Caco-2 (cell line): ENCODE data around the gene RBM39. TPM values are rescaled to one million over a fixed set of nuclear protein-coding genes. Genes with fewer than 3 reads are reported as not detected.
A peak's percentile ranks its signal among the peaks of the same experiment; 100 is the strongest.
"Not testable (repeated sequence)": the region's sequence is repeated elsewhere in the genome, so short reads cannot be mapped to it uniquely, and the experiment has no call there.

Experiments
- BruUV-seq: library from RNA; stranded (reverse); fragments of 400-500 nt; replicated peaks from 2 replicates; lab custom pipeline; 2021; lab: Mats Ljungman, UMichigan
- CTCF ChIA-PET: fragments of 300-600 bp; sonication (Branson Sonifier 250); formaldehyde crosslinking; loops from one replicate; lab custom pipeline; 2022; ENCODE audit warnings: antibody characterized with exemption; lab: Charles Lee
- POLR2A ChIA-PET: fragments of 300-600 bp; sonication (Branson Sonifier 250); formaldehyde crosslinking; loops from one replicate; lab custom pipeline; 2022; ENCODE audit warnings: antibody characterized with exemption; lab: Charles Lee
- DNase-seq, 2 experiments: peaks; one replicate each; pipeline versions ENCODE4 v3.0.0 to v3.0.0-alpha.2; 2020 to 2022
- H3K27me3 ChIP-seq: replicated peaks from 2 replicates; pipeline ENCODE4 v1.6.0; 2011; ENCODE audit warnings: low read length; ENCODE audit not compliant: control insufficient read depth, insufficient read depth
- H3K36me3 ChIP-seq: 2 replicates; pipeline ENCODE4 v1.5.1; 2011; ENCODE audit warnings: low read length; ENCODE audit not compliant: control insufficient read depth, insufficient read depth
- H3K4me1 ChIP-seq: fragments of 250-450 bp; sonication (Bioruptor Pico); 2 replicates; pipeline ENCODE4 v1.5.1; 2020; ENCODE audit warnings: mild to moderate bottlenecking
- H3K4me3 ChIP-seq: 2 replicates; pipeline ENCODE4 v1.5.1; 2011; ENCODE audit warnings: low read depth, mild to moderate bottlenecking, control low read depth, low read length
- H3K9me3 ChIP-seq: fragments of 250-450 bp; sonication (Bioruptor Pico); 2 replicates; pipeline ENCODE4 v1.5.1; 2020; ENCODE audit warnings: mild to moderate bottlenecking, moderate library complexity
- H3K27ac Mint-ChIP-seq: one replicate; pipeline ENCODE4 v1.8.0; 2022; ENCODE audit warnings: mixed read lengths; ENCODE audit not compliant: unreplicated experiment
- H3K27me3 Mint-ChIP-seq: one replicate; pipeline ENCODE4 v1.8.0; 2022; ENCODE audit warnings: mixed read lengths; ENCODE audit not compliant: insufficient read depth, unreplicated experiment
- H3K36me3 Mint-ChIP-seq: one replicate; pipeline ENCODE4 v1.8.0; 2022; ENCODE audit warnings: mild to moderate bottlenecking, mixed read lengths; ENCODE audit not compliant: insufficient read depth, unreplicated experiment
- H3K4me1 Mint-ChIP-seq: one replicate; pipeline ENCODE4 v1.8.0; 2022; ENCODE audit warnings: low read depth, mixed read lengths; ENCODE audit not compliant: unreplicated experiment
- H3K4me3 Mint-ChIP-seq: one replicate; pipeline ENCODE4 v1.8.0; 2022; ENCODE audit warnings: mild to moderate bottlenecking, moderate library complexity, mixed read lengths; ENCODE audit not compliant: unreplicated experiment
- H3K9me3 Mint-ChIP-seq: one replicate; pipeline ENCODE4 v1.8.0; 2022; ENCODE audit warnings: mixed read lengths; ENCODE audit not compliant: unreplicated experiment
- CTCF ChIP-seq, 2 experiments: fragments of 200-600 bp in 1 of 2; IDR thresholded peaks; 1 replicate in 1 of 2; 2 replicates in 1 of 2; pipeline versions ENCODE4 v1.5.1 to v1.8.0; 2011 to 2022; ENCODE audit warnings: antibody characterized with exemption in 1 of 2, control low read depth in 1 of 2, inconsistent platforms in 1 of 2, low read depth in 1 of 2, low read length in 1 of 2, mild to moderate bottlenecking in 1 of 2, moderate library complexity in 1 of 2; ENCODE audit not compliant: insufficient read depth in 1 of 2, severe bottlenecking in 1 of 2, unreplicated experiment in 1 of 2
- intact Hi-C: fragments of 100-400 bp; cut with micrococcal nuclease; formaldehyde crosslinking; loops from one replicate; pipeline ENCODE4 v1.10.0; 2022; ENCODE audit not compliant: unreplicated experiment
- total RNA-seq: library from RNA; stranded (reverse); gene quantifications from 2 replicates; pipeline ENCODE4 v1.2.3, GENCODE V29; 2022

The RBM39 gene
- total RNA-seq, 1 experiment from 2014 or later: 750 TPM

GRCh38 chr20:35719717-35720116 is 22.3 kb downstream of the RBM39 start:
- no peaks in the 10 kb centered on the region for H3K27me3 Mint-ChIP-seq
- Histone ChIP-seq H3K9me3 (no peaks in the 10 kb centered on the region), H3K27me3 (no peaks in the 10 kb centered on the region), H3K4me1 (0 out of 2 replicates have a peak, but pooled peaks cover 3% of the 10 kb centered on the region), H3K4me3 (no peak overlapping the region), H3K36me3 (peaks cover 38% of the 10 kb centered on the region)
- no peak for TF ChIP-seq CTCF (IDR thresholded peaks at IDR 0.05; ENCODE audit: insufficient read depth in 1 of 2, low read depth in 1 of 2, low read length in 1 of 2, severe bottlenecking in 1 of 2, unreplicated experiment in 1 of 2)
- POLR2A ChIA-PET: interaction anchor here (4.3 kb wide), 1 partner anchor 23 kb away, joined by 25 read pairs; the partner anchor contains the start of gene RBM39
- H3K4me1 Mint-ChIP-seq: peaks cover 7% of the 10 kb centered on the region
- no peaks in the 10 kb centered on the region for H3K9me3 Mint-ChIP-seq
- BruUV-seq: no TSS peak
- peaks cover 100% of the 10 kb centered on the region for H3K36me3 Mint-ChIP-seq
- H3K27ac Mint-ChIP-seq: no peak overlapping the region
- H3K4me3 Mint-ChIP-seq: no peak overlapping the region
- no peak for DNase-seq
- CTCF ChIA-PET: interaction anchor here (1.1 kb wide), 1 partner anchor 12 kb away, joined by 3 read pairs; no protein-coding TSS in a partner anchor
- intact Hi-C loops: loop anchor here (5.0 kb wide), 1 partner anchor 163 kb away; no protein-coding TSS in a partner anchor

- Mint-ChIP-seq H3K4me1 (peaks cover 7% of the 10 kb centered on the region), H3K9me3 (no peaks in the 10 kb centered on the region), H3K27ac (no peak overlapping the region), H3K4me3 (no peak overlapping the region), H3K36me3 (peaks cover 100% of the 10 kb centered on the region), H3K27me3 (no peaks in the 10 kb centered on the region)
- Histone ChIP-seq H3K4me1 (0 out of 2 replicates have a peak, but pooled peaks cover 3% of the 10 kb centered on the region), H3K9me3 (no peaks in the 10 kb centered on the region), H3K36me3 (peaks cover 40% of the 10 kb centered on the region), H3K4me3 (no peak overlapping the region), H3K27me3 (no peaks in the 10 kb centered on the region)
- ChIA-PET CTCF (interaction anchor here (0.6 kb wide), 1 partner anchor 101 kb away, joined by 3 read pairs; no protein-coding TSS in a partner anchor), POLR2A (interaction anchor here (0.5 to 4.3 kb wide), 4 partner anchors 8 to 1678 kb away, joined by 5 to 25 read pairs (median 8); partner anchors contain the start of gene RBM39)
- BruUV-seq: no TSS peak
- no peak for DNase-seq
- intact Hi-C loops: loop anchor here (5.0 kb wide), 1 partner anchor 163 kb away; no protein-coding TSS in a partner anchor
- no peak for TF ChIP-seq CTCF (IDR thresholded peaks at IDR 0.05; ENCODE audit: insufficient read depth in 1 of 2, low read depth in 1 of 2, low read length in 1 of 2, severe bottlenecking in 1 of 2, unreplicated experiment in 1 of 2)
Measured at GRCh38 chr20:35718972-35719635, 23.0 kb downstream of the RBM39 start.

GRCh38 chr20:35718321-35718720 is 23.7 kb downstream of the RBM39 start:
- H3K27me3 Mint-ChIP-seq, BruUV-seq, H3K27me3 ChIP-seq, DNase-seq, H3K4me1 ChIP-seq, H3K9me3 ChIP-seq, H3K4me1 Mint-ChIP-seq, H3K4me3 Mint-ChIP-seq, H3K4me3 ChIP-seq, CTCF ChIA-PET, H3K9me3 Mint-ChIP-seq: not testable (repeated sequence)
- Mint-ChIP-seq H3K27ac (peak overlapping the region; percentile 65), H3K36me3 (peaks cover 100% of the 10 kb centered on the region)
- POLR2A ChIA-PET: interaction anchor here (0.5 to 4.3 kb wide), 4 partner anchors 9 to 91 kb away, joined by 4 to 25 read pairs (median 6); partner anchors contain the start of gene RBM39
- H3K36me3 ChIP-seq: peaks cover 38% of the 10 kb centered on the region
- intact Hi-C loops: loop anchor here (5.0 kb wide), 1 partner anchor 164 kb away; no protein-coding TSS in a partner anchor
